GM12892 (cell line): Measurements from ENCODE around the gene PNRC1.

Experiments used
- POLR2A ChIP-seq: IDR thresholded peaks from 2 replicates; pipeline ENCODE4 v1.6.1; 2011; ENCODE audit warnings: low read depth, low read length, control low read depth
- POLR2AphosphoS5 ChIP-seq: IDR thresholded peaks from 2 replicates; pipeline ENCODE4 v1.6.1; 2011; ENCODE audit warnings: low read depth, low read length, control low read depth
- TAF1 ChIP-seq: IDR thresholded peaks from 2 replicates; pipeline ENCODE4 v1.6.1; 2011; ENCODE audit warnings: low read depth, mild to moderate bottlenecking, control low read depth, low read length, borderline replicate concordance

GRCh38 chr6:89063881-89064280 is 16.7 kb upstream of the PNRC1 start:
- TF ChIP-seq POLR2A, result no peak
- TF ChIP-seq POLR2AphosphoS5, result no peak
- no peak for TF ChIP-seq TAF1
